ENCODE measurements around the gene TMEM69.
"Not testable (repeated sequence)": the region's sequence is repeated elsewhere in the genome, so short reads cannot be mapped to it uniquely, and the experiment has no call there.

TMEM69 gene, protein sequence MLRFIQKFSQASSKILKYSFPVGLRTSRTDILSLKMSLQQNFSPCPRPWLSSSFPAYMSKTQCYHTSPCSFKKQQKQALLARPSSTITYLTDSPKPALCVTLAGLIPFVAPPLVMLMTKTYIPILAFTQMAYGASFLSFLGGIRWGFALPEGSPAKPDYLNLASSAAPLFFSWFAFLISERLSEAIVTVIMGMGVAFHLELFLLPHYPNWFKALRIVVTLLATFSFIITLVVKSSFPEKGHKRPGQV

DNA sequence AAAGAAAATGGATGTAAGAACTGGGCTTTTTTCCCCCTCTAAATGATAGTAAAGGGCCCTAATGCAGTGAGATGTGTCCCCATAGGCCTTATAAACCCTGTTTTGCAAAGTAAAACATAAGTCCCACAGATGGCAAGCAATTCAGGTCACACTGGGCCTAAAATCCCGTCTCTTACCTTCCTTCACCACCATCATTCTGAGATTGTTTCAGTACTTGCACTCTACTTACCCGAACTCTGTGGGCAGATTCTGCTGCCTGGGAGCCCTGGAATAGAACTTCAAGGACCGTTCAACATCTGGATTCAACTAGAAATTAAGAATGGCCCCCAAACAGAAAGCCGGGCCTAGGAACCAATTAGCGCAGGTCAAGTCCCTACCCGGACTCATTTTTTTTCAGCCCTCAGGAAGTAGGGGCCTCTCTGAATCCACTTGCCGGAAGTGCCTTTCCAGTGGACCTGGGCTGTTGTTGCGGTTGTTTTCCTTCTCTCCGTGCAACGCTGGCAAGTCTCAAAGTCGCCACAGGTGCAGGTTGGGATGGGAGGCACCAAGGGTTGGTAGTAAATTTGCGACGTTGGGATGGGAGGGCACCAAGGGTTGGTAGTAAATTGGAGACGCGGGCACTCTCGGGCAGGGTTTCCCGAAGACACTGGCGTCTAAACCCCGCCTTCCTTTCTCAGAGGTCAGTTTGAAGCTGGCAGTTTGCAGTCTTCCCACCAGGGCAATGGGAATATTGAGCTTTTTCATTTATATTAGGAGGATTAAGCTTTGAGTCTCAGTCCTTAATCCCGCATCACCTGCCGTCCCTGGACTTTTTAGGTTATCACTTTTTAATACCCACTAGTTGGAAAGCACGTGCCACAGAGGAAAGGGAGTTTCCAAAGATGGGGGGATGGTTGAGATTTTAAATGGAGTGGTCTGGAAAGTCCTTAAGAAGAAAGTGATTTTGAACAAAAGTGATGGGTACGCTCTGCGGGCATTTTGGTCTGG lies at the start of gene TMEM69:
Gene TMEM69 (plus strand): TSS at position 428 of the 987 bp plus-strand sequence. CDS start 2,888 bp downstream, outside the sequence.
- peak; percentile 67 for DNase-seq

DNA sequence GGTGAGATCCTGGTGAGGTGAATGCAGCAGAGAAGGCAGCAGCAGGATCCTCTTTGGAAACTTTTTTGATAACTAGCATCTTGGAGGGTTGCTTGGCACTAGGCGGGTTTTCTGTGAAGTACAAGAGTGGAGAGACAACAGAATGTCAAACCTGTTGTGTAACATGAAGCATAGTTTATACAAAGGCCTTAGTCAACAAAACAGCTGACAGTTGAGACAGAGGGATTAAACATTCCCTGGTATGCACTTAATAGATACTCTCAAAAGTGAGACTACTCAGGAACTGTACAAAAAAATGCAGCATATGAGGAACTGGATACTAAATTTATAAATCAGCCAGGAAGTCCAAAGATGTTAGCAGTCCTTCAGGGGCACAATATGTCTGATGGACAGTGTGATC lies 47.7 kb upstream of the TMEM69 start:
- no peak for DNase-seq

GRCh38 chr1:45643321-45643720 lies 44.7 kb upstream of the TMEM69 start:
- no peak for DNase-seq

GRCh38 chr1:45643978-45644377 lies 44.0 kb upstream of the TMEM69 start:
- no peak for DNase-seq

DNA sequence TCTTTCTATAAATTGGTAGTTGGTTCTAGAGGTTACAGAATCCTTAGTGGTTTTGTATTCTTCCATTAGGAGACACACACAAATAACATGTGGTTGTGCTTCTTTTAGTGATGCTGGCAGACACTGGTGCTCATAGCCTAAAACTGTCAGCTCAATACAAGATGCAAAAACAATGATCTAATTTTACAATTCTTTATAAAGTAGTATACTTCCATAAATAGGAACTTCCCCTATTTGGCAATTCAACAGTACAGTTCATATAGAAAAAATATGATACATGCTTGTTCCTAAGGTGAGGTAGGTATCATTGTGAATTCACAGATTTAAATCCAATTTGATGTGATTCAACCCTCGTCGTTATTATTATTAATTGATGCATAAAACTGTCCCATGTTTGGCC lies 43.3 kb upstream of the TMEM69 start:
- no peak for DNase-seq

DNA sequence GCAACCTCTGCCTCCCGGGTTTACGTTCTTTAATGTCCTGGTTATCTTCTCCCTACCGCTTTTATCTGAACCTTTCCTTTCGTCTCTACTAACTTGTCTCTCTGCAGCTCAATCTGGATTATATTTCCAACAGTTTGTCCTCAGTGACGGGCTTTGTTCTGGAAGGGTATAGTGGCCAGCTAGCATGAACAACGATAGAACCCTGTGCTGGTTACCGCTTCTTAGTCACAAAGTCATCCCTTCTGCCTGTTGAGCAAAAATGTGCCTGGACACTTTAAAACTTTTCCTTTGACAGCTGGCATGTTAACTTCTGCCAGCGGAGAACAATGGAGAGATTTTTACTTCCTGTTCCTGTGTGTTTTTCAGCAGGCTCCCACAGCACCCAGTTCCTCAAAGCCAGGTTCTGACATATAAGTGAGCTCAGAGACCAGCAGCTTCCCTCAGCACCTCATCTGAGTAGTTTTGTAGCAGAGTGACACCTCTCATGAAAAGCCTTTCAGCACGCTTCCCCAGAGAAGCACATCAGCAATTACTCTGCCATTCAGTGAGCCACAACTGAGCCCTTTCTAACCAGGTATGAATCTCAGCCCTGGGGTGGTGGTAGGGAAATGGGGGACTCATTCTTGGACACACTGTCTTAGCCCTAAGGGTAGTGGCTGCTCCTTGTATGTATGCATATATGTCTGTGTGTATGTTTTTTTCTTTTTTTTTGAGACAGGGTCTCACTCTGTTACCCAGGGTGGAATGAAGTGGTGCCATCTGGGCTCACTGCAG lies 40.5 kb upstream of the TMEM69 start:
- no peak for DNase-seq

DNA sequence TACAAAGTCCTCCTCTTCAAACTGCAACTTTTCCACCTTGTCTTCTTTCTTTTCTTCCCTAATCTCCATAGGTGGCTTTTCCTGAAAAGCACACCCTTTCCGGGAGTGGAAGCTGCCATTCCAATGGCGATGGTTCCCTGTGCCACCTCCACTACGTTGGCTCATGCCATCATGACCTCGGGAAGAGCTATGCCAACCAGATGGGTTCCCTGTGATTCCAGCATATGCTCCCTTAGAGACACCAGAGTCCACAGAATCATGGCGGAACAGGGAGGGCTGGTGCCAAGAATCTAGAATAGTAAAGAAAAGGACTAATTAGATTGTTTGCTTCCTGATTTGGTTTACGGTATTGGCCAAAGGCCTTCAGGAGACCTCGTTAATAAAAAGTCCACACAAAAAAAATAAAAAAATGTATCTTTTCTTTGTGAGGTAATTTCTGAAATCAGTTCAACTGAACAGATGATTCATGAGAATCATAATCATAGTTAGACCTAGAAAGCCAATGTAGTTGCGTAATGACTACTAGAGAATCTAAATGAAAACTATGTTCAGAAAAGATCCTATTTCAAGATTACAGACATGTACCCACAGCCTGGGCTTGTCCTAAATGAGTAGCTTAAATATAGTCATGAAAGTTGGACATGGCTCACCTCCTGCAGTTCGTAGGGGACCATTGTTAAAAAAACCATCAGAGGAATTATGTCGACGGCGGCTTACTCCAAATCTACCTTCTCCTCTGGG lies 33.3 kb upstream of the TMEM69 start:
- no peak for DNase-seq

GRCh38 chr1:45656573-45657226 lies 31.3 kb upstream of the TMEM69 start:
- DNase-seq: no peak

DNA sequence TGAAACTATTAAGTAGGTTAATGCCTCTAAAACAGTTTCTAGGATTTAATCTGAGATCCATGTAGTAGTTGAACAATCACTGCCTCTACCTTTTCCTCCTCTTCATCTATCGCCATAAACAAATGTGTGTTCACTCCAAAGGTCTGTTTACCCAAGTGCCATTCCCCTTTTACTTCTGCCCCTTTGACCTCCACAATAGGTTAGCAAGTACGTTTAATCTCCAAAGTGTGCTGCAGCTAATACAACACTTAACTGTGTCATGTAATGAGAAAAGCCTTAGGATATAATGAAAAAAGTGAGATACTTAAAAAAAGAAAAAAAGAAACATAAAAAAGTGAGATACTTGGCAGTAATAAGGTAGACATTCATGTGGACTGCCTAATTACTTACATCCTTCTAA lies 29.8 kb upstream of the TMEM69 start:
- no peak for DNase-seq

- no peak for DNase-seq
Measured at GRCh38 chr1:45659222-45659621, 28.8 kb upstream of the TMEM69 start.

DNA sequence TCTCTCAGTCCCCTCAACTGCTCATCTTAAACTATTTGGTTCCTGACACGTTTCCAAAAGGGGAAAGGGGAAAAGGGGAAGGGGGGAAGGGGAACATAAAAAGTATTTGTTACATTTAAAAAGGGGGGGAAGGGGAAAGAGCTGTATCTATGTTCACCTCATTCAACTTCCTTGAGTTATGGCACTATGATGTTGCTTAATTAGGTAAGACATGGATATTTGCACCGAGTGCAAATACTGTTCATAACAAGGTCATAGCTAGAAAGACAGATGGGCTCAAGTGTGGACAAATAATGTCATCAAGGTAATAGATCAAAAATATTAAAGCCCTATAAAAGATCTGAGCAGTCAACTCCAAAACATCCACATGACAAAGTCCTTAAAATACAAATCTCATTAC lies 27.6 kb upstream of the TMEM69 start:
- no peak for DNase-seq

- DNase-seq: no peak
Measured at GRCh38 chr1:45666836-45667235, 21.1 kb upstream of the TMEM69 start.

DNA sequence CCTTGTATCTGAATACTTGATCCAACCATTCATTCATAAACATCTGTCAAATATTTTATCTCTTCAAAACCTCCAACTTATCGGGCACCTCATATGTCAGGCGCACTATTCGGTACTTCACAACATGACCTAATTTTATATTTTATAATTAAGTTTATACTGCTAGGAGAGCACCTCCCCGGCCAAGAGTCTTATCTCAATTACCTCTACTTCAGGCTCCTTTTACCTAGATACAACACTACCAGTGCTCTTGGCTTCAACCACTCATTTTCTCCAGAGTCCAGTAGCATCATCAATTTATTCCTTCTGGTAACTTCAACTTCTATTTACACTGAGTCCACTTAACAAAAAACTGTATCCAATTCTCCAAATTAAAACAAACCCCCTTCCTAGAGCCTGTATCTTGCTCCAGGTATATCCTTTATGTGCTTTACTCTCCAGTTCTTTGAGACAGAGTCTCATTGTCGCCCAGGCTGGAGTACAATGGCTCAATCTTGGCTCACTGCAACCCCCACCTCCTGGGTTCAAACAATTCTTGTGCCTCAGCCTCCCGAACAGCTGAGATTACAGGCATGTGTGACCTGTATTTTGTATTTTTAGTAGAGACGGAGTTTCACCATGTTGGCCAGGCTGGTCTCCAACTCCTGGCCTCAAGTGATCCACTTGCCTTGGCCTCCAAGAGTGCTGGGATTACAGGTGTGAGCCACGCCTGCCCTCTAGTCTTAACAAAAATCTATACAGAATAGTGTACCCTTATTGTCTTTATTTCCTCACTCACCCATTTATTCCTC lies 20.5 kb upstream of the TMEM69 start:
- DNase-seq: no peak

DNA sequence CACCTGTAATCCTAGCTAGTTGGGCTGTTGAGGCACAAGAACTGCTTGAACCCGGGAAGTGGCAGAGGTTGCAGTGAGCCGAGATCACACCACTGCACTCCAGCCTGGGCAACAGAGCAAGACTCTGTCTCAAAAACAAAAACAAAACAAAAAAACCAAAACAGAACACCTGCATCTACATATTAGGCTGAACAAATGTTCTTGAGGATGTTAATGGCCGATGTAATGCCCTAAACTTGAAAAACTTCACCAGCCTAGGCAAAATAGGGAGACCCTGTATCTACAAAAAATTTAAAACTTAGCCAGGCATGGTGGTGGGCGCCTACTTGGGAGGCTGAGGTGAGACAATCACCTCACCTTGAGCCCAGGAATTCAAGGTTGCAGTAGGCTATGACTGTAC lies 19.5 kb upstream of the TMEM69 start:
- no peak for DNase-seq

GRCh38 chr1:45669379-45669778 lies 18.6 kb upstream of the TMEM69 start:
- no peak for DNase-seq

DNA sequence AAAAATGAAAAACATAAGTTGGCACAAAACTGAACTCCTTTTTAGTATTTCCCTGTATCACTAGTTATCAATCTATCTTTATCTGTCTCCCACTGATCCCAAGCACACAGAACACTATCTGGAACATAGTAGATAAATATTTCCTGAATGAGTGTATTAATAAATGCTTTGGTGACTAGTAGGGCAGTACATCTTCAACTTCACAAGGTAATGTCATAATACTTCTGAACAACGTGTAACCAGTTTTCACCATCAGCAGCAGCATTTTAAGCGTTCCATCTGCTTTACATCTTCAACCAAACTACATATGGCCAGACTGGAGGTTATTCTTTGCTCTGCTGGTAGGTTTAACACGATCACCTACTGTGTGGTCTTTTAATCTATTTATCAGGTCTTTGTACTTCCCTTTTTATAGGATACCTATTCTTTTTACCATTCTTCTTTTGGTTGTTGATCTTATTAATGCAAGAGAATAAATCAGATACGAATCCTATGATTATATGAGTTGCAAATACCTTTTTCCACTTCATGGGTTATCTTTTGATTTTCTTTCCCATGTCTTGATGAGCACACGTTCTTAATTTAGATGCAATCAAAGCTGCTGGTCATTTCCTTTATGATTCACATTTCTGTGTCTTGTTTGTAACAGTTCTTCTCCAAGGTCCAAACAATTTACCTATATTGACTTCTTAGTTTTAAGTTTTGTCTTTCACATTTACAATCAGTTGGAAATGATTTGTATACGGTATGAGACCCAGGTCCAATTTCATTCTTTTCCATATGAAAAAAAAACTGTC lies 17.9 kb upstream of the TMEM69 start:
- no peak for DNase-seq

- DNase-seq: no peak
Measured at GRCh38 chr1:45673956-45674355, 14.0 kb upstream of the TMEM69 start.

DNA sequence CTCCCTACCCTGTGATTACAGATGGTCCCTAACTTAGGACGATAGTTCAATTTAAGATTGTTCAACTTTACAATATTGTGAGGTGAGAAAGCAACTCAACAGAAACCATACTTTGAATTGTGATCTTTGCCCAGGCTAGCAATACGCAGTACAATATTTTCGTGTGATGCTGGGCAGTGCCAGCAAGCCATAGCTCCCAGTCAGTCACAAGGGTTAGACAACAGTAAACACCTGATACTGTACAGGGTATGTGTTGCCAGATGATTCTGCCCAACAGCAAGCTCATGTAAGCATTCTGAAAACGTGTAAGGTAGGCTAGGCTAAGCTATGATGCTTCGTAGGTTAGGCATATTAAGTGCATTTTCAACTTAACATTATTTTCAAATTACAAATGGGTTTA lies 13.5 kb upstream of the TMEM69 start:
- no peak for DNase-seq

- not testable (repeated sequence) for DNase-seq
Measured at GRCh38 chr1:45676553-45676952, 11.4 kb upstream of the TMEM69 start.

DNA sequence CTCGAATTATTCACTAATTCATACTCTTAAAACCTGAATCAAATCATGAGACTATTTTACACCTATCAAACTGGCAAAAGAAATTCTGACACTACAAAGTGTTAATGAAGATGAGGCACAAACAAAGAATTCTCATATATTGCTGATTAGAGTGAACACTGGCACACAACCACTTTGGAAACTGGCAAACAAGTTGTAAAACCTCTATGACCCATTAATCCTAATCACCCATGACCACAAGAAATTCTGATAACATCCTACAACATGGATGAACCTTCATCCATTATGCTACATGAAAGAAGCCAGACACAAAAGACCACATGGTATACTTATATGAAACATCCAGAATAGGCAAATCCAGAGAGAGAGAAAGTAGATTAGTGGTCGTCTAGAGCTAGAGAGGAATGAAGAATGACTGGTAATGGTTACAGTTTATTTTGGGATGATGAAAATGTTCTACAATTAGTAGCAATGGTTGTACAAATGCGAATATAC lies 10.2 kb upstream of the TMEM69 start:
- no peak for DNase-seq
